NCI-H2029 (cell line): ENCODE measurements around the gene DGKB.

Source experiments
- DNase-seq: peaks from one replicate; lab custom pipeline; 2025; lab: John Stamatoyannopoulos, UW

DGKB gene

GRCh38 chr7:14902589-14903067 is at the start of gene DGKB:
DGKB (minus strand) TSS chr7:14902751.
- DNase-seq: no peak

DNA sequence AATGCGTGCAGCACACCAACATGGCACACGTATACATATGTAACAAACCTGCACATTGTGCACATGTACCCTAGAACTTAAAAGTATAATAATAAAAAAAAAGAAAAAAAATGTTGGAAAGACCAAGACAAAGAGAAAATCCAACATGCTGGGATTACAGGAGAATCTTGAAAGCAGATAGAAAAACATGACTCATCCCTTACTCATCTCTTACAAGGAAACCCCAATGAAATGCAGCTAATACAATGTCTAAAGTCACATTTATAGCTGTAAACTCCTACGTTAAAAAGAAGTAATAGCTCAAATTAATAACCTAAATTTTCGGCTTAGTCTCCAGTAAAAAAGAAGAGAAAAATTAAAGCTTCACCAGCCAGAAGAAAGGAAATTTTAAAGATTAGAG is 47.5 kb upstream of the DGKB start:
- no peak for DNase-seq

- DNase-seq: no peak
Measured at GRCh38 chr7:14938181-14938580, 35.6 kb upstream of the DGKB start.

DNA sequence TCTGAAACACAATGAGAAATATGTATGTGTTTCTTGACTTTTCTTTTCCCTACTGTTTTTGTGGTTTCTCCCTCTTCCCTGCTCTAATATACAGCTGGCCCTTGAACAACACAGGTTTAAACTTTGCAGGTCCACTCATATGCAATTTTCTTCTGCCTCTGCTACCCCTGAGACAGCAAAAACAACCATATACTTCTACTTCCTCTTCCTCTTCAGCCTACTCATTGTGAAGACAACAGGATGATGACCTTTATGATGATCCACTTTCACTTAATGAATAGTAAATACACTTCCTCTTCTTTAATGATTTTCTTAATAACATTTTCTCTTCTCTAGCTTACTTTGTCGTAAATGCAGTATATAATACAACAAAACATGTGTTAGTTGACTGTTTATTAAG is 35.0 kb upstream of the DGKB start:
- DNase-seq: no peak

- no peak for DNase-seq
Measured at GRCh38 chr7:14936554-14936953, 34.0 kb upstream of the DGKB start.

- DNase-seq: no peak
Measured at GRCh38 chr7:14934839-14935238, 32.3 kb upstream of the DGKB start.

DNA sequence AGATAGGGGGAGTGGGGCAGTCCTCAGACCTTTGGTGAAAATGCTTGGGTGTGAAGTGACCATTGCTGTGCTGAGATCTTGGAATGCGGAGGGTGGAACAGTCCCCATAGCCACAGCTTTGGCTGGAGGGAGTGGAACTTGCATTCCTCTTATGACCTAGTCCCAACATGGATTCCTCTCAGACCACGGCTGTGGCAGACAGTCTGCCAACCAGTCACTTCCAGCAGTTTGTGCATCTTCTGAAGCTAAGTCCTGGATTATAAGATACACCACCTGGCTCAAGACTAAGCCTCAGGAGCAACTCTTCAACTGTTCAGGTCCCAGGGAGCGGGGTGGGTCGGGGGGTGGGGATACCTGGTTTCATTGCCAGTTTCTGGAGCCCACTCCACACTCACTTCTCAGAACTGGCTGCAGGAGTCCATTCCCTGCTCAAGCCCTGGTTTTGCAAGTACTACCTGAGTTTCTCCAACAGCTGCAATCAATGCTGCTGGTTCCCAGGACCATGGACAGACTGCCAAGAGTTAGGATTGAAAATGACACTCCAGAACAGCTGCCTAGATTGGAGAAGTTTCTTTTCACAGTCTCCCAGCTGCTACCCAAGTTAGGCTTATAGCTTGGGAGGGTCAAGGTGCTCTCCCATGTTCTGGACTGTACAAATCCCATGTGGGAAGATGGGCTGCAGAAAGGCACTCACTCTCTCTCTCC is 29.1 kb upstream of the DGKB start:
- DNase-seq: no peak

DNA sequence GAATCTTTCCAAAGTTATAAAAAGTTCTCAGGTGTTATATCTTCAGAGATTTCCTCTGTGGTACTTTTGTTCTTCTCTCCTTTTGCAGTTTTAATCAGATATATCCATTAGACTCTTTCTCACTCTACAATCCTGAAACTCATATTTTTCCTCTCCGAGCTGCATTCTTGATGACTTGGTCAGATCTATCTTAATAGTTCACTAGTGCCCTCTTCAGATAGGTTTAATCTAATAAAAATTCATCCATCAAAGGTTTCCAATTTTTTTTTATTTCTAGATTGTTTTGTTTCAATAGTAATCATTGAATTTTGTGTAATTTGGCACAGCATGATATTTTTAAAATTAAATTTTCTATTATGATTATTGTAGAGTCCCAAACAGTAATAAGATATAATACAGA is 21.8 kb upstream of the DGKB start:
- DNase-seq: no peak

GRCh38 chr7:14911077-14911476 is 8.5 kb upstream of the DGKB start:
- DNase-seq: no peak

DNA sequence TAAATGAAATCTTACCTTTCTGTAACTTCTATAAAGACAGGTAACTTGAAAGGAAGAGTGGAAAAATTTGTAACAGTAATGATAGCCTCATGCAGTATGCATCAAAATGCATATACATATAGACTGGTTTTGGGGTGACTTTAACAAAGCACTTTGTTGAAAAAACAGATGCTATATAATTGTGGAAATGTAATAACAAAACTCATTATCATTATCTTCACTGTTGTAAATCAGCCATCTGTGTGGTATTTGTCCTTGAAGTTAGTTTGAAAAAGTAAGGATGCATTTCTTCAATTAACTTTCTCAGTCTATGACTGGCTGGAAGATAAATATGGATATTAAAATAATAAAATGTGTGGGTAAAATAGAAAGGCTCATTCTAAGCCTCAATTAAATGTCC is 6.1 kb upstream of the DGKB start:
- no peak for DNase-seq

DNA sequence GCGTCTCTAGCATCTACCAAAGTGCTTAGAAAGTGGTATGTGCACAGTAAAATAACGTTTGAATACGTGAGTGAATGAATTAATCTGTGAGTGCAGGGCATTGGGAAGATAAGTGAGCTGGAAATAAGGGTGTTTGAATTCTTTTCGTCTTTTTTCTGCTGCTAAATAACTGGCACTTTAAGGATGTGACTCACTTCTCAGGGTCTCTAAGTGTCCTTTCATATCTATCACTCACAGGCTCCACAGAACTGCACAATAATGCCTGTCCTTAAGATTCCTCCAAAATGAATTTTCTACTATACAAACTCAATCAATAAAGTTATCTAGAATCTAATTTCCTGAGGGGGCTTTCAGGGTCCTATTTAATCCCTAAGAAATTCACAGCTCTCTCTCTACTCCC is 3.2 kb upstream of the DGKB start:
- no peak for DNase-seq

DNA sequence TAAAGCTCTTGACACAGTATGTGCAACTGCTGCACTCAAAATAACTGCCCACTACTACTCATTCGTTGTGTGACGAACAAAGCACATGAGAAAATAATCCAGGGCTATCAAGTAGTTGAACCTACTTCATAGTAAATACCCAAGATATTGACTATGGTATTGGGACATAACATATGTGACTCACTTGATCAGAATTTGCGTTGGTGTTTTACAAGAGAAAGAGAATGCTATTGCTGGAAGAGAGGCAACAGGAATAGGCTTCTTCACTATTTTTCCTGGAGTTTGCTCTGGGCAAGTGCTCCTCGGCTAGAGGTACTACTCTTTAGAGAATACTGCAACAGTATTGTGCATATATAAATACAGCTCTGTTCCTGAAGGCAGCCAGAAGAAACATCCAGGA is 2.5 kb downstream of the DGKB start:
- no peak for DNase-seq

GRCh38 chr7:14899030-14899429 is 3.5 kb downstream of the DGKB start:
- DNase-seq: no peak

- no peak for DNase-seq
Measured at GRCh38 chr7:14896461-14896860, 6.1 kb downstream of the DGKB start.

GRCh38 chr7:14894826-14895225 is 7.7 kb downstream of the DGKB start:
- no peak for DNase-seq

GRCh38 chr7:14892961-14893360 is 9.6 kb downstream of the DGKB start:
- no peak for DNase-seq

DNA sequence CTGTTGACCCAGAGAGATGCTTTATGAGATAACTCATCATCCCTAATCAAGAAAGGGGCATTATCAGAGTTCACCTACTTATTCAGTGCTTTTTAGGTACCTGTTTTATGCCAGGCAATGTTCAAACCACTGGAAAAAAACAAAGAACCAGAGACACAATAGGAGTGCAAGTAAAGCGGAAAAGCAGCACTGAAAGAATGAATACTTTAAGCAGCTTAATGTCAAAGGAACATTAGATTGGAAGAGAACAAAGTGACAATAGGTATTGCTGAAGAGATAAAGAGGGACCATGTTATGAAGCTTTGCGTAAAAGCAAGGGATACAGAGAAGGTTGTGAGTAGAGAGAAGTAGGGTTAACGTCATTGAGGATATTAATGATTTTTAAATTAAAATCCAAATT is 11.3 kb downstream of the DGKB start:
- DNase-seq: no peak

GRCh38 chr7:14888962-14889361 is 13.6 kb downstream of the DGKB start:
- no peak for DNase-seq

DNA sequence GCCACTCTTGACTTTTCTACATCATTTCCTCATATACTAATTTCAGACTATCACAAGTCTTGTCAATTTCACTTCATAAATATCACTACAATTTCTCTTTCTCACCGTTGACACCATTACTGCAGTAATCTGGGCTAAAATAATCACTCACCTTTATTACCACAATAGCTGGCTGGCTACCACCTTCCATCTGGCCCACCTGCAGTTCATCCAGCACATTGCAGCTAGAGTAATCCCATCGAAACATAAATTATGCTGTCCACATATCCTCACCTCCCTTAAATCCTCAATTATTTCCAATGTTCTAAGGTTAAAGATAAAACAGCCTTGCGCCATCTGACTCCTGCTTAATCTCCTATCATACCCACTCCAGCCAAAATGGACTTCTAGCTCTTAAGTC is 16.0 kb downstream of the DGKB start:
- DNase-seq: no peak

GRCh38 chr7:14875941-14876587 is 26.5 kb downstream of the DGKB start:
- DNase-seq: no peak

DNA sequence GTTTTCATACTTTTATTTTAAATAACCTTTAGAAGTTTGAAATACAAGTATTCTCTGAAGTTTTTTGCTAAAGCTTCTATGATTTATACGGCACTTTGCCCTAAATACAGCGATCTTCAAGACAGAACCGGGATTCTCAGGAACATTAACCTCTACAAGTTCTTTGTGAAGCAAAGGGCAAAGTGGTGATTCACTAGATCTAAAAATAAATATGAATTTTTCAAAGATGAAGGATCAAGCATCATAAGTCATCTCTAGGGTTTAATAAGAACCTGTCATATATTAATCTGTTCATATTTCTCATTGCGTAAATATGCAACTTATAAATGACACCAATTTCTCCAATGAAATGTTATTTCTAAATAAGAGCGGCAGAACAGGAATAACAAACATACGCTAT is 30.7 kb downstream of the DGKB start:
- no peak for DNase-seq

- DNase-seq: no peak
Measured at GRCh38 chr7:14870394-14870793, 32.2 kb downstream of the DGKB start.

DNA sequence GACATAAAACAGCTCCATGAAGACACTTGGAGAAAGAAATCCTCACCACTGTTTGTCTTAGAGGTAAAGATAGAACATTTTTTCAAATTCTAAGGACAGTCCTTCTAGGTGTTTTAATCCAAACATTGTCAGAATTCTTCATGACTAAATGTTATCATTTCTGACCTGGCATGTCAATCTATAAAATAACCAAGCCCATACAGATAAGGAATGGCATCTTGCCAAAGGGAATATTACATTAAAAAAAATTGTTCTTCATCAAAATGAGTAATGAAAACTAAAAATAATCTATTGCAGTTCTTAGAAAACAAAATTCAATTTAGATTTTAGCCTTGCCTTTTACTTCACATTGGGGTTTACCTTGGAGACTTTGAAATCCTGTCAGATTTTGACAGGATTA is 33.6 kb downstream of the DGKB start:
- DNase-seq: no peak

- no peak for DNase-seq
Measured at GRCh38 chr7:14861456-14861855, 41.1 kb downstream of the DGKB start.
